ENCODE results near the gene CYP8B1. TPM values are rescaled to one million over a fixed set of nuclear protein-coding genes. Genes with fewer than 3 reads are reported as not detected.

CYP8B1 gene
- polyA plus RNA-seq, 3 donors, result 0.01 TPM; not detected in 2

DNA sequence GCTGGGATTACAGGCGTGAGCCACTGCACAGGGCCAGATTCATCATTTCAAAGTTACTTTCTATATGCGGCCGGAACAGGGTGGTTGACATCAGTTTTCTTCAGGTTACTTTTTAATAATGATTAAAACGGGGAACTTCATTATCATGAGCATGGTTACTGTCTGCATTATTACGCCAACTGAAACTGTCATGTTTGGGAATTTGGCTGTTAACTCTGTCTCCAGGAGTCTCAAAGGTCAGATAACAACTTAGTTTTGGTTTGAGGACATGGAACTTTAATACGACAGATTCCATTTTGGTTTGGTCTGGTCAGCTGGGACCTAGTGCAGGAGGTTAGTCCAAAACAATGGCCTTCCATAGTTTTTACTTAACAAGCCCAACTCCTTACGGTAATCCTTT, 8.5 kb downstream of the CYP8B1 start:
- TF ChIP-seq, protein P1, sequence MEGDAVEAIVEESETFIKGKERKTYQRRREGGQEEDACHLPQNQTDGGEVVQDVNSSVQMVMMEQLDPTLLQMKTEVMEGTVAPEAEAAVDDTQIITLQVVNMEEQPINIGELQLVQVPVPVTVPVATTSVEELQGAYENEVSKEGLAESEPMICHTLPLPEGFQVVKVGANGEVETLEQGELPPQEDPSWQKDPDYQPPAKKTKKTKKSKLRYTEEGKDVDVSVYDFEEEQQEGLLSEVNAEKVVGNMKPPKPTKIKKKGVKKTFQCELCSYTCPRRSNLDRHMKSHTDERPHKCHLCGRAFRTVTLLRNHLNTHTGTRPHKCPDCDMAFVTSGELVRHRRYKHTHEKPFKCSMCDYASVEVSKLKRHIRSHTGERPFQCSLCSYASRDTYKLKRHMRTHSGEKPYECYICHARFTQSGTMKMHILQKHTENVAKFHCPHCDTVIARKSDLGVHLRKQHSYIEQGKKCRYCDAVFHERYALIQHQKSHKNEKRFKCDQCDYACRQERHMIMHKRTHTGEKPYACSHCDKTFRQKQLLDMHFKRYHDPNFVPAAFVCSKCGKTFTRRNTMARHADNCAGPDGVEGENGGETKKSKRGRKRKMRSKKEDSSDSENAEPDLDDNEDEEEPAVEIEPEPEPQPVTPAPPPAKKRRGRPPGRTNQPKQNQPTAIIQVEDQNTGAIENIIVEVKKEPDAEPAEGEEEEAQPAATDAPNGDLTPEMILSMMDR (IDR thresholded peaks at IDR 0.05), result no peak
- no peaks in the 10 kb centered on the region for H3K9me3 ChIP-seq (replicated peaks in 1 of 2; ENCODE audit: control insufficient read depth in 1 of 2, insufficient read depth in 1 of 2, low read length in 2 of 2)
- no peaks in the 10 kb centered on the region for H3K4me1 ChIP-seq (ENCODE audit: control insufficient read depth in 1 of 2, insufficient read depth in 2 of 2, low read length in 2 of 2)
- DNase-seq, result no peak
- H3K9ac ChIP-seq (ENCODE audit: insufficient read depth, low read length, poor library complexity, severe bottlenecking), result no peak overlapping the region
- H4K20me1 ChIP-seq (ENCODE audit: insufficient read depth, low read length), result no peaks in the 10 kb centered on the region
- Mint-ChIP-seq H3K36me3 (no peaks in the 10 kb centered on the region), H3K4me1 (peaks cover 1% of the 10 kb centered on the region), H3K4me3 (no peak overlapping the region), H3K27ac (no peak overlapping the region), H3K27me3 (ENCODE audit: low read depth in 3 of 3) (peaks cover 0 to 3% (median 0%) of the 10 kb centered on the region in 3 donors), H3K9me3 (peaks cover 0 to 7% (median 0%) of the 10 kb centered on the region in 7 donors)
- intact Hi-C loops (cut with micrococcal nuclease), result no loop called here
- no peaks in the 10 kb centered on the region for H3K36me3 ChIP-seq (replicated peaks in 1 of 2; ENCODE audit: control insufficient read depth in 1 of 2, insufficient read depth in 2 of 2, low read length in 2 of 2)
- no peak overlapping the region for H3K4me3 ChIP-seq (replicated peaks in 1 of 3; ENCODE audit: low read depth in 2 of 3, low read length in 3 of 3)
- H3K27ac ChIP-seq (ENCODE audit: low read depth in 1 of 2, low read length in 2 of 2), result no peak overlapping the region
- H2AFZ ChIP-seq (ENCODE audit: insufficient read depth, low read depth, low read length, poor library complexity, severe bottlenecking), result no peak overlapping the region
- H3K4me2 ChIP-seq (replicated peaks; ENCODE audit: extremely low read depth, low read length, poor library complexity, severe bottlenecking), result no peak overlapping the region
- H3K27me3 ChIP-seq (ENCODE audit: control insufficient read depth in 2 of 2, insufficient read depth in 2 of 2, low read length in 2 of 2), result no peaks in the 10 kb centered on the region
- no peaks in the 10 kb centered on the region for H3K79me2 ChIP-seq (ENCODE audit: insufficient read depth, low read length)
- WGBS (ENCODE audit: insufficient coverage), result 98% methylated on average over 5 of the region's 7 CpGs

DNA sequence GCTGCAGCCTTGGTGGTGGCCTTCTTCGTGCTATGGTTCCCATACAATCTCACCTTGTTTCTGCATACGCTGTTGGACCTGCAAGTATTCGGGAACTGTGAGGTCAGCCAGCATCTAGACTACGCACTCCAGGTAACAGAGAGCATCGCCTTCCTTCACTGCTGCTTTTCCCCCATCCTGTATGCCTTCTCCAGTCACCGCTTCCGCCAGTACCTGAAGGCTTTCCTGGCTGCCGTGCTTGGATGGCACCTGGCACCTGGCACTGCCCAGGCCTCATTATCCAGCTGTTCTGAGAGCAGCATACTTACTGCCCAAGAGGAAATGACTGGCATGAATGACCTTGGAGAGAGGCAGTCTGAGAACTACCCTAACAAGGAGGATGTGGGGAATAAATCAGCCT, 10.4 kb downstream of the CYP8B1 start:
- Histone ChIP-seq H3K36me3 (replicated peaks in 1 of 2; ENCODE audit: control insufficient read depth in 1 of 2, insufficient read depth in 2 of 2, low read length in 2 of 2) (no peaks in the 10 kb centered on the region), H3K4me2 (replicated peaks; ENCODE audit: extremely low read depth, low read length, poor library complexity, severe bottlenecking) (no peak overlapping the region), H3K27ac (ENCODE audit: low read depth in 1 of 2, low read length in 2 of 2) (no peak overlapping the region), H3K79me2 (ENCODE audit: insufficient read depth, low read length) (no peaks in the 10 kb centered on the region), H3K4me3 (replicated peaks in 1 of 3; ENCODE audit: low read depth in 2 of 3, low read length in 3 of 3) (no peak overlapping the region), H2AFZ (ENCODE audit: insufficient read depth, low read depth, low read length, poor library complexity, severe bottlenecking) (no peak overlapping the region), H4K20me1 (ENCODE audit: insufficient read depth, low read length) (no peaks in the 10 kb centered on the region), H3K4me1 (ENCODE audit: control insufficient read depth in 1 of 2, insufficient read depth in 2 of 2, low read length in 2 of 2) (no peaks in the 10 kb centered on the region), H3K27me3 (ENCODE audit: control insufficient read depth in 2 of 2, insufficient read depth in 2 of 2, low read length in 2 of 2) (no peaks in the 10 kb centered on the region), H3K9me3 (replicated peaks in 1 of 2; ENCODE audit: control insufficient read depth in 1 of 2, insufficient read depth in 1 of 2, low read length in 2 of 2) (no peaks in the 10 kb centered on the region), H3K9ac (ENCODE audit: insufficient read depth, low read length, poor library complexity, severe bottlenecking) (no peak overlapping the region)
- Mint-ChIP-seq H3K36me3 (no peaks in the 10 kb centered on the region), H3K4me1 (peaks cover 1% of the 10 kb centered on the region), H3K9me3 (peaks cover 2 to 13% (median 5%) of the 10 kb centered on the region in 7 donors), H3K27me3 (ENCODE audit: low read depth in 3 of 3) (peaks cover 3 to 6% (median 3%) of the 10 kb centered on the region in 3 donors), H3K27ac (no peak overlapping the region), H3K4me3 (no peak overlapping the region)
- 96% methylated on average over 8 of the region's 8 CpGs for WGBS (ENCODE audit: insufficient coverage)
- intact Hi-C loops (cut with micrococcal nuclease), result no loop called here
- no peak for DNase-seq
- TF ChIP-seq, protein P1 (IDR thresholded peaks at IDR 0.05), result no peak
